H1 (cell line): ENCODE results near the gene LYPD6B. TPM values are rescaled to one million over a fixed set of nuclear protein-coding genes. Genes with fewer than 3 reads are reported as not detected.

ENCODE experiments used
- CTCF ChIA-PET: fragments of 300-600 bp; sonication (Branson Sonifier 250); formaldehyde crosslinking; loops from one replicate; lab custom pipeline; 2021; ENCODE audit not compliant: partially characterized antibody; lab: Charles Lee
- POLR2A ChIA-PET: fragments of 300-600 bp; sonication (Branson Sonifier 250); formaldehyde crosslinking; loops from one replicate; lab custom pipeline; 2021; ENCODE audit warnings: inconsistent platforms; ENCODE audit not compliant: partially characterized antibody; lab: Charles Lee
- DNase-seq, 2 experiments: peaks; one replicate each; pipeline versions ENCODE4 v3.0.0 to v3.0.0-alpha.2; 2010 to 2022; ENCODE audit warnings: low spot score in 2 of 2, low read depth in 1 of 2, mixed read lengths in 1 of 2
- FAIRE-seq: peaks from 2 replicates; lab custom pipeline; 2011; peaks lifted over from hg19 to GRCh38; lab: Jason Lieb, UNC
- H2AFZ ChIP-seq: 2 replicates; pipeline ENCODE4 v1.8.1; 2012; ENCODE audit warnings: low read length, inconsistent platforms
- H2AK5ac ChIP-seq: 2 replicates; pipeline ENCODE4 v1.6.1; 2013; ENCODE audit warnings: low read depth, low read length
- H2BK120ac ChIP-seq: replicated peaks from 2 replicates; pipeline ENCODE3; 2013; ENCODE audit warnings: low read depth, low read length, inconsistent platforms
- H2BK12ac ChIP-seq: 2 replicates; pipeline ENCODE4 v1.6.1; 2013; ENCODE audit warnings: low read depth, low read length
- H2BK15ac ChIP-seq: 2 replicates; pipeline ENCODE4 v1.6.1; 2013; ENCODE audit warnings: low read length
- H2BK20ac ChIP-seq: 2 replicates; pipeline ENCODE4 v1.6.1; 2013; ENCODE audit warnings: low read length
- H2BK5ac ChIP-seq: 2 replicates; pipeline ENCODE4 v1.6.1; 2013; ENCODE audit warnings: low read depth, low read length
- H3K14ac ChIP-seq: 2 replicates; pipeline ENCODE4 v1.6.1; 2013; ENCODE audit warnings: inconsistent platforms; ENCODE audit not compliant: insufficient read length
- H3K18ac ChIP-seq: 2 replicates; pipeline ENCODE4 v1.6.1; 2013; ENCODE audit warnings: low read length; ENCODE audit errors: extremely low read depth
- H3K23ac ChIP-seq: 2 replicates; pipeline ENCODE4 v1.6.1; 2013; ENCODE audit warnings: inconsistent platforms; ENCODE audit not compliant: insufficient read length
- H3K23me2 ChIP-seq: 2 replicates; pipeline ENCODE4 v1.6.1; 2013; ENCODE audit warnings: low read depth, low read length
- H3K27ac ChIP-seq: 2 replicates; pipeline ENCODE4 v1.6.1; 2011; ENCODE audit warnings: low read depth, low read length, inconsistent platforms
- H3K27me3 ChIP-seq, 4 experiments: replicated peaks in 1 of 4; 1 replicate in 1 of 4; 2 replicates in 3 of 4; pipeline versions ENCODE4 v1.6.1 to v1.8.1; 2011 to 2013; ENCODE audit warnings: low read length in 3 of 4, mild to moderate bottlenecking in 3 of 4, inconsistent platforms in 2 of 4, mixed read lengths in 2 of 4, moderate library complexity in 1 of 4; ENCODE audit not compliant: control insufficient read depth in 3 of 4, insufficient read depth in 3 of 4; ENCODE audit errors: extremely low read depth in 1 of 4
- H3K36me3 ChIP-seq, 4 experiments: 2 replicates each; pipeline versions ENCODE4 v1.6.1 to v1.8.1; 2011 to 2013; ENCODE audit warnings: mild to moderate bottlenecking in 4 of 4, low read length in 3 of 4, moderate library complexity in 2 of 4, control low read depth in 1 of 4, inconsistent platforms in 1 of 4; ENCODE audit not compliant: insufficient read depth in 4 of 4, control insufficient read depth in 2 of 4
- H3K4ac ChIP-seq: replicated peaks from 2 replicates; pipeline ENCODE3; 2013; ENCODE audit warnings: low read length, low read depth, mixed read lengths, inconsistent platforms; ENCODE audit not compliant: insufficient read length
- H3K4me1 ChIP-seq, 4 experiments: replicated peaks in 1 of 4; 1 replicate in 1 of 4; 2 replicates in 3 of 4; pipeline versions ENCODE4 v1.6.1 to v1.8.1; 2011 to 2013; ENCODE audit warnings: low read length in 3 of 4, inconsistent platforms in 2 of 4, mixed read lengths in 1 of 4; ENCODE audit not compliant: insufficient read depth in 4 of 4, control insufficient read depth in 3 of 4
- H3K4me2 ChIP-seq, 2 experiments: 2 replicates each; pipeline versions ENCODE4 v1.6.1 to v1.8.1; 2011 to 2013; ENCODE audit warnings: low read depth in 2 of 2, low read length in 2 of 2, control low read depth in 1 of 2, inconsistent platforms in 1 of 2, mild to moderate bottlenecking in 1 of 2; ENCODE audit not compliant: insufficient read depth in 1 of 2
- H3K4me3 ChIP-seq, 4 experiments: fragments of 200-600, 300-600 bp in 1 of 4; sonication (generic), shearing (Covaris generic), sonication (Bioruptor Twin) in 1 of 4; 2 replicates each; pipeline versions ENCODE4 v1.5.1 to v1.8.1; 2011 to 2016; ENCODE audit warnings: low read length in 4 of 4, low read depth in 3 of 4, control low read depth in 2 of 4, inconsistent platforms in 2 of 4, mild to moderate bottlenecking in 2 of 4, mixed read lengths in 1 of 4, moderate library complexity in 1 of 4; ENCODE audit not compliant: insufficient read depth in 2 of 4; ENCODE audit errors: extremely low read depth in 1 of 4
- H3K56ac ChIP-seq: replicated peaks from 2 replicates; pipeline ENCODE3; 2013; ENCODE audit warnings: low read depth, mild to moderate bottlenecking, mixed read lengths, low read length, inconsistent platforms; ENCODE audit not compliant: insufficient read length
- H3K79me1 ChIP-seq: 2 replicates; pipeline ENCODE4 v1.6.1; 2013; ENCODE audit warnings: low read depth, low read length, control low read depth
- H3K79me2 ChIP-seq, 2 experiments: 2 replicates each; pipeline versions ENCODE4 v1.6.1 to v1.8.1; 2012 to 2013; ENCODE audit warnings: low read length in 2 of 2, mild to moderate bottlenecking in 2 of 2, inconsistent platforms in 1 of 2; ENCODE audit not compliant: insufficient read depth in 2 of 2, control insufficient read depth in 1 of 2
- H3K9ac ChIP-seq, 4 experiments: replicated peaks in 1 of 4; 1 replicate in 1 of 4; 2 replicates in 3 of 4; pipeline versions ENCODE4 v1.6.1 to v1.8.1; 2011 to 2013; ENCODE audit warnings: low read depth in 3 of 4, low read length in 3 of 4, control low read depth in 2 of 4, mild to moderate bottlenecking in 2 of 4, moderate library complexity in 2 of 4, inconsistent platforms in 1 of 4; ENCODE audit errors: extremely low read depth in 1 of 4
- H3K9me3 ChIP-seq, 2 experiments: 2 replicates each; pipeline versions ENCODE4 v1.6.1 to v1.8.1; 2012 to 2013; ENCODE audit warnings: mild to moderate bottlenecking in 2 of 2, moderate library complexity in 2 of 2, control low read depth in 1 of 2, inconsistent platforms in 1 of 2, low read depth in 1 of 2, low read length in 1 of 2, mixed read lengths in 1 of 2; ENCODE audit not compliant: insufficient read depth in 2 of 2
- H4K20me1 ChIP-seq, 2 experiments: replicated peaks in 1 of 2; 2 replicates each; pipeline versions ENCODE3 to v1.8.1; 2011 to 2013; ENCODE audit warnings: inconsistent platforms in 2 of 2, low read length in 2 of 2, mild to moderate bottlenecking in 1 of 2; ENCODE audit not compliant: insufficient read depth in 2 of 2, control insufficient read depth in 1 of 2
- H4K5ac ChIP-seq: 2 replicates; pipeline ENCODE4 v1.6.1; 2013; ENCODE audit warnings: low read length, low read depth, mixed read lengths, inconsistent platforms; ENCODE audit not compliant: insufficient read length
- H4K8ac ChIP-seq: 2 replicates; pipeline ENCODE4 v1.8.0; 2013; ENCODE audit warnings: mild to moderate bottlenecking, moderate library complexity, low read length, inconsistent platforms; ENCODE audit not compliant: insufficient read depth; ENCODE audit errors: extremely low read depth
- H4K91ac ChIP-seq: replicated peaks from 2 replicates; pipeline ENCODE3; 2013; ENCODE audit warnings: low read length, mixed read lengths, inconsistent platforms; ENCODE audit not compliant: insufficient read length
- CHD1 ChIP-seq: IDR thresholded peaks from 2 replicates; pipeline ENCODE4 v1.6.1; 2012; ENCODE audit warnings: low read depth, low read length, improper control_type of control experiment
- CTCF ChIP-seq, 3 experiments: IDR thresholded peaks; 1 replicate in 2 of 3; 2 replicates in 1 of 3; pipeline versions ENCODE4 v1.5.1 to v1.6.1; 2011; ENCODE audit warnings: low read length in 3 of 3, mild to moderate bottlenecking in 3 of 3, inconsistent platforms in 2 of 3, low read depth in 1 of 3, moderate library complexity in 1 of 3; ENCODE audit not compliant: insufficient read depth in 1 of 3; ENCODE audit errors: control extremely low read depth in 1 of 3
- EP300 ChIP-seq, 2 experiments: IDR thresholded peaks; 1 replicate in 1 of 2; 2 replicates in 1 of 2; pipeline ENCODE4 v1.6.1; 2011 to 2012; ENCODE audit warnings: low read depth in 2 of 2, low read length in 2 of 2, mild to moderate bottlenecking in 2 of 2, borderline replicate concordance in 1 of 2, inconsistent platforms in 1 of 2, moderate library complexity in 1 of 2
- GTF2F1 ChIP-seq: IDR thresholded peaks from 2 replicates; pipeline ENCODE4 v1.6.1; 2012; ENCODE audit warnings: low read depth, low read length, improper control_type of control experiment, borderline replicate concordance
- KDM1A ChIP-seq: fragments of 200-600, 300-600 bp; sonication (generic); IDR thresholded peaks from 2 replicates; pipeline ENCODE4 v1.7.1; 2016; ENCODE audit warnings: mild to moderate bottlenecking, low read length, borderline replicate concordance
- NANOG ChIP-seq: IDR thresholded peaks from 2 replicates; pipeline ENCODE4 v1.6.1; 2011; ENCODE audit warnings: low read length, low read depth, mild to moderate bottlenecking, inconsistent platforms; ENCODE audit not compliant: insufficient read depth, poor library complexity, severe bottlenecking
- PHF8 ChIP-seq: fragments of 200-600 bp; sonication (generic); conservative IDR thresholded peaks from 2 replicates; pipeline ENCODE4 v1.7.1; 2012; ENCODE audit warnings: low read depth, mild to moderate bottlenecking, inconsistent platforms, low read length, moderate library complexity
- POU5F1 ChIP-seq: IDR thresholded peaks from 2 replicates; pipeline ENCODE4 v1.6.1; 2011; ENCODE audit warnings: low read depth, mild to moderate bottlenecking, low read length, moderate library complexity
- RXRA ChIP-seq: IDR thresholded peaks from 2 replicates; pipeline ENCODE4 v1.6.1; 2011; ENCODE audit warnings: low read depth, mild to moderate bottlenecking, low read length, moderate library complexity; ENCODE audit not compliant: insufficient read depth
- SIX5 ChIP-seq: IDR thresholded peaks from 2 replicates; pipeline ENCODE4 v1.6.1; 2011; ENCODE audit warnings: mild to moderate bottlenecking, low read depth, low read length
- SP1 ChIP-seq: IDR thresholded peaks from 2 replicates; pipeline ENCODE4 v1.6.1; 2011; ENCODE audit warnings: low read depth, low read length
- TAF1 ChIP-seq: IDR thresholded peaks from 2 replicates; pipeline ENCODE4 v1.6.1; 2011; ENCODE audit warnings: mild to moderate bottlenecking, low read depth, low read length
- WGBS, 2 experiments: shearing (Covaris generic) in 1 of 2; methylation state at CpG; one replicate each; pipeline versions ENCODE4 v1.1.6 to v1.1.7; 2013 to 2015; ENCODE audit warnings: low lambda C conversion rate in 2 of 2, mixed read lengths in 2 of 2, inconsistent platforms in 1 of 2, low coverage in 1 of 2, missing lambda C conversion rate in 1 of 2; ENCODE audit not compliant: insufficient replicate concordance in 2 of 2, insufficient coverage in 1 of 2, insufficient read length in 1 of 2; ENCODE audit errors: extremely low coverage in 1 of 2, missing lambda C conversion rate in 1 of 2; 5-methylcytosine and 5-hydroxymethylcytosine counted together
- polyA plus RNA-seq, 7 experiments: library from polyadenylated mRNA; depleted of rRNA in 3 of 7; stranded (reverse) in 5 of 7; unstranded in 2 of 7; fragments of >200 nt in 5 of 7; fragments of 200-250 nt in 2 of 7; gene quantifications; 1 replicate in 5 of 7; 2 replicates in 1 of 7; 4 replicates in 1 of 7; pipeline versions ENCODE4 v1.2.1 to v1.2.3, GENCODE V29; 2011 to 2013; ENCODE audit warnings: missing spikeins in 2 of 7, mixed read lengths in 2 of 7
- total RNA-seq: library from RNA; stranded (reverse); fragmentation: NEBNext Ultra II Directional; extraction: Animal tissue kit (Norgen Biotek cat#: 25700); gene quantifications from 2 replicates; pipeline ENCODE4 v1.2.1, GENCODE V29; 2021

Gene LYPD6B
- total and polyA plus RNA-seq, 2 of the 8 experiments (the other 6 are each of a cell fraction or from before 2014, with no cell fraction given), result 2.2 to 3.5 TPM

GRCh38 chr2:149155988-149156387 is 117.5 kb downstream of the LYPD6B start:
- H3K4ac ChIP-seq, result no peak overlapping the region
- no peaks in the 10 kb centered on the region for H3K79me1 ChIP-seq
- no peaks in the 10 kb centered on the region for H3K79me2 ChIP-seq
- no peak overlapping the region for H2AK5ac ChIP-seq
- no peak overlapping the region for H4K8ac ChIP-seq
- ChIA-PET POLR2A (no interaction called here), CTCF (no interaction called here)
- no peak overlapping the region for H4K91ac ChIP-seq
- peaks cover 0 to 7% (median 3%) of the 10 kb centered on the region in 4 experiments; a peak in 2 of 7 replicates for H3K4me1 ChIP-seq
- 97% methylated on average over 2 of the region's 2 CpGs; no CpG with 5 or more reads in 1 of the 2 experiments for WGBS, 2 experiments
- no peak overlapping the region for H2BK15ac ChIP-seq
- no peak overlapping the region for H3K23ac ChIP-seq
- H2BK20ac ChIP-seq, result no peak overlapping the region
- H2BK120ac ChIP-seq, result no peak overlapping the region
- H3K4me2 ChIP-seq, result no peak overlapping the region
- FAIRE-seq, result no peak
- no peak overlapping the region for H4K5ac ChIP-seq
- H3K56ac ChIP-seq, result no peak overlapping the region
- no peak overlapping the region for H3K4me3 ChIP-seq
- no peaks in the 10 kb centered on the region for H3K23me2 ChIP-seq
- no peak overlapping the region for H3K9ac ChIP-seq
- no peak overlapping the region for H2AFZ ChIP-seq
- H2BK12ac ChIP-seq, result no peak overlapping the region
- no peak overlapping the region for H2BK5ac ChIP-seq
- no peak overlapping the region for H3K18ac ChIP-seq
- no peaks in the 10 kb centered on the region for H4K20me1 ChIP-seq
- no peak for DNase-seq
- H3K9me3 ChIP-seq, result no peaks in the 10 kb centered on the region
- no peak overlapping the region for H3K14ac ChIP-seq
- H3K36me3 ChIP-seq, result no peaks in the 10 kb centered on the region
- no peaks in the 10 kb centered on the region for H3K27me3 ChIP-seq
- no peak overlapping the region for H3K27ac ChIP-seq
- TF ChIP-seq KDM1A, result no peak
- no peak for TF ChIP-seq CHD1
- TF ChIP-seq SIX5, result no peak
- TF ChIP-seq CTCF (IDR thresholded peaks at IDR 0.05; ENCODE audit: control extremely low read depth in 1 of 3, insufficient read depth in 1 of 3, low read depth in 1 of 3, low read length in 3 of 3), result no peak
- no peak for TF ChIP-seq SP1
- TF ChIP-seq TAF1, result no peak
- TF ChIP-seq GTF2F1, result no peak
- no peak for TF ChIP-seq PHF8
- no peak for TF ChIP-seq NANOG
- TF ChIP-seq POU5F1, result no peak
- TF ChIP-seq RXRA, result no peak
- TF ChIP-seq EP300 (IDR thresholded peaks at IDR 0.05; ENCODE audit: borderline replicate concordance in 1 of 2, low read depth in 2 of 2, low read length in 2 of 2), result no peak
